Islet of Langerhans (tissue), 1 donor: ENCODE data around the gene MAN2B1.
A peak's percentile ranks its signal among the peaks of the same experiment; 100 is the strongest.

ENCODE experiments used
- FAIRE-seq: peaks from one replicate; lab custom pipeline; 2011; peaks lifted over from hg19 to GRCh38; lab: Jason Lieb, UNC

MAN2B1 gene

DNA sequence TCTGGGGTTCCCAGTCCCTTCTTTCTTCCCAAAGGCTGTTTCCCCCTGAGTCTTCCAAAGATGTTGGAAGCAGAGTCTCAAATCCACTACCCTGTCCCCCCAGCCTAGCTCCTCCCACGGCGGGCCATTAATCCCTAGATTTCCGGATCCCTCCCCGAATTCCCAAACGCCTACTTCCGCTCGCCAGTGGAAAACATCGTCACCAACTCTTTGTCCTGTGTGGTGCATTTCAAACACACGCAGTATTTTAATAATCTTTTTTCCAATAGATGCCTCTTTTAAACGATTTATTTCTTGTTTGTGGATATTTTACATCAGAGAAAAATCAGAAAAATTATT is 55.2 kb downstream of the MAN2B1 start:
- FAIRE-seq = no peak

DNA sequence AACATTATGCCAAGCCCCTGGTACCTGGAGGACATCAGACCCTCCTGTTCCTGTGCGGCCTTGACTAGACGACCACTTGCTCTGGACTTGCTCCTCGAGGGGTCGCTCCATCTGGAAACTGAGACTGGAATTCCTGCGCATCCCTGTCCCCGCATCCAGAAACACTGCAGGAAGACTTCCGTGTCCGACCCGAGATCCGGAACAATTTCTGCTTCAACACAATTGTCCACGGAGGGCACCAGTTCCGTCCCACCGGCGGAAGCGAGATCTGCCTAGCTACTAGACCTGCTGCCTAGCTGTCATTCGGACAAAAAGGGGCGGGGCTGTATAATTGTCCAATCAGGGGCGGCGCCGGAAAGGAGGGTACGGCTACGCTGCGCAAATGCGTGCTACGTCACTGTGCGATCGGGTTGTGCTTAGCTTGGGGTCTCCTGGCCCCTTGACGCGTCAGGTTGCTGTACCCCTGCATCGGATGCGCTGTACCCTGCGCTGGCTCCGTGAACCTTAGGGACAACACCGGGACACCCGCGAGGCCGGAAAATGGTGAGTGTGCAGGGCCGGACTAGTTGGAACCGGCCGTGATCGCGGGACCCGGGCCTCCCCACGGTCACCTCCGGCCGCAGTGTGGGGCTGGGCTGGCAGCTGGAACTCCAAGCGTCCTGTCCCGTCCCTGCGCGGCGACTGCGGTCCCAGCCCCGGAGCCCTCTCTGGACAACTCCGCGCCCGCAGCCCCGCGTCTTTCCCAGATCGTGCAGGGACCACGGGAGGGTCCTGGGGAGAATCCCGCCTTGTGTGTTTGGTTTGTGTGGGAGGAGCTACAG is 55.8 kb downstream of the MAN2B1 start, which contains the start of the genes ZNF490 and ZNF791:
Gene ZNF490, minus strand, starts transcription at position 274 of the 821 bp plus-strand sequence. Its CDS starts 133 bp downstream, at position 141.
Gene ZNF791, plus strand, starts transcription at position 381 of the 821 bp plus-strand sequence. Its CDS starts 160 bp downstream, at position 541.
- peak; percentile 66 for FAIRE-seq

DNA sequence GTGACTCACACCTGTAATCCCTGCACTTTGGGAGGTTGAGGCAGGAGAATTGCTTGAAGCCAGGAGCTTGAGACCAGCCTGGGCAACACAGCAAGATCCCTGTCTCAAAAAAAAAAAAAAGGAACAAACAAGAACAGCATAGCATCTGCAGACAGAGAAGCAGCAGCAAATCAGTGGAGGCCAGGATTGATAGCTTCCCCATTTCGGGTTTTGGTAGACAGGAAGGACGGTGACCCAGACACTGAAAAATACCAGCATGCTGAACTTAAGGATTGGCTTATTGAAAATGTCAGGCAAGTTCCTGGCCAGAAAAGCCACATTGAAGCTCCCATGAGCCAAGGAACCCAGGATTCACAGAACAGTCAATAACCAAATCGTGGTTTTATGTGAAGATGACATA is 58.9 kb downstream of the MAN2B1 start:
- no peak for FAIRE-seq

DNA sequence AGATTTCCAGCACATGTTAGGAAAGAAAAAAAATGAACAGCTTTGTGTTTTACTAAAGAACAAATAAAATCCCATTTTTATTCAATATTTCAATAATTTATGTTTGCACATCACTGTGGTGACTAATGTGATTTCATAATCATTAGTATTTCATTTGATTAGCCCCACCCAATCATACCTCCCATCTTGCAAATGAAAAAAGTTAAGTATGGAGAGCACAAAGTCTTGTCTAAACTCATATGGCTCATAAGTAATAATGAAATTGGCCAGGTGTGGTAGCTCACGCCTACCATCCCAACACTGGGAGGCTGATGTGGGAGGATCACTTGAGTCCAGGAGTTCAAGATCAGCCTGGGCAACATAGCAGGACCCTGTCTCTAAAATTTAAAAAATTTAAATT is 59.7 kb downstream of the MAN2B1 start:
- no peak for FAIRE-seq

DNA sequence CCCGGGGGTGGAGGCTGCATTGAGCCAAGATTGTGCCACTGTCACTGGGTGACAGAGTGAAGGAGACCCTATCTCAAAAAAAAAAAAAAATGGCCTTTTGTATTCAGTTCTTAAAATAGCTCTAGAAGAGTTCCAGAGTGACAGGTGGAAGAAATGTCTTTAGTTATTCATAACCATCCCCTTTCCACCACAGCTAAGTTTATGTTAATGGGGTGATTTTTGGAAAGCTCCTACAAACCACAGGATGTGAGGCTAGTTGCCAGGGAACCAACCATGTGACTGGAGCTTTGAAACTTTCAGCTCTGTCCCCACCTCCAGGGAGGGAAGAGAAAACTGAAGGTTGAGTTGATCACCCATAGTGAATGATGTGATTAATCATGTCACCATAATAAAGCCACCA is 62.8 kb downstream of the MAN2B1 start:
- no peak for FAIRE-seq

DNA sequence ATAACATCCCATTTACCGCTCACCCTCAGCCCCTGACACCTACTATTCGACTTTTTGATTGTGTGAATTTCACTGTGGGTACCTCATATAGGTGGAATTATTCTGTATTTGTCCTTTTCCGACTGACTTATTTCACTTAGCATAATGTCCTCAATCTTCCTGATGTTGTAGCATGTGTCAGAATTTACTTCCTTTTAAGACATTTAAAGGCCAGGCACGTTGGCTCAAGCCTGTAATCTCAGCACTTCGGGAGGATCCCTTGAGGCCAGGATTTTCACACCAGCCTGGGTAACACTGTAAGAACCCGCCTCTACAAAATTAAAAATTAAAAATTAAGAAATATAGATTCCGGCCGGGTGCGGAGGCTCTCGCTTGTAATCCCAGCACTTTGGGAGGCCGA is 68.9 kb downstream of the MAN2B1 start:
- FAIRE-seq = no peak

DNA sequence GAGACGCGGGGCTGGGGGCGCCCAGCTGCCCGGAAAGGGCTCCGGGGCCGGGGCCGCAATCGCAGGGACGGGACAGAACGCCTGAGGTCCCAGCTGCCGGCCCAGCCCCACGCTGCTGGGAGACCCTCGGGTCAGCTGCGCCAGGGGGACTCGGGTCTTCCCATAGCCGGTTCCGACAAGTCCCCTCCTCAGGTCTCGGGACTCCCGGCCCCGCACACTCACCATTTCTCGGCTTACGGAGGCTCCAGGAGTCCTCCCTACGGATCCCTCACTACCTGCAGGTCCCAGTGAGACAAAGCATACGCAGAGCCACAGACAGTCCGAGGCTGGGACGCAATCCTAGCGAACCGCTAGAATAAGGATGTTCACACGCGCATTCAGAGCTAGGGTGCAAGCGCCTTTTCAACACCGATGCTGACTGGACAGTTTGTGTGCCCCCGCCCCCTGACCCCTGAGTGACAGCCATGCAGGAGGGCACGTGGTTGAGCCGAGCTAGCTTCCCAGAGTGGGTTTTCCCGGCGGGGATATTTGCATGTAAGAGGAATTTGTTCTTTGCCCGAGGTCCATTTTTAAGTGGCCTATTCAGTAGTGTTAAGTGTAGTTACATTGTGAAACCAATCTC is 69.5 kb downstream of the MAN2B1 start:
- no peak for FAIRE-seq
